ENCODE data around the gene PREB. TPM values are rescaled to one million over a fixed set of nuclear protein-coding genes. Genes with fewer than 3 reads are reported as not detected.

Gene PREB
- total and polyA plus RNA-seq, 2 donors (not counting 3 experiments of a cell fraction or from before 2014, with no cell fraction given): 47.2 to 73.3 TPM

DNA sequence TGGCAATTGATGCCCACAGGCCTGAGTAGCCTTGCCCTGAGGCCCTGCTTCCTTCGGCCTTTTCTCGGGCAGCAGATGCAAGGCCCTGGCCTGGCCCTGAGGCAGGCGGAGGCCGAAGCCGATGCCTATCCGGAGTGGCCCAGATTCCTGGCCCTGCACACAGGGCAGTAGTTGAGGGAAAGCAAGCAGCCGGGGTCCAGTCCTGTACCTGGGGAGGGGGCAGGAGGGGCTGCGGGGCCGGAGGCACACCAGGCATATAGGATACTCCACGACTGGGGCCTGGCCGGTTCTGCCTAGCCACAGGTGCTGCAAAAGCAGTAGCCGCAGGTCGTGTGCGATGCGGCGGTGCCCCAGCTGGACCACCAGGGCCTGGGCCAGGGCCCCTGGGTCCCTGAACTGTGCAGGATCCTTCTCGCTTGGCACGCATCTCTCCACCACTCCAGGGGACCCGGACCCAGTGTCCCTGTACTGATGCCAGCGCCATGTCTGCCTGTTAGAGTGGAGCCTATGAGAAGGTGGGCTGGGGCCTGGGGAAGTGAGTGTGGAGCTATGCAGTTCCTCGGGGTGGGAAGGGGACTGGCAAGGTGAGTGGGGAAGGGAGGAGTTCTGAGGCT lies 3.0 kb upstream of the PREB start:
- Histone ChIP-seq H3K9me1 (replicated peaks; ENCODE audit: control insufficient read depth, extremely low read depth, insufficient read depth, low read length) (no peaks in the 10 kb centered on the region), H3K36me3 (ENCODE audit: control insufficient read depth in 2 of 2, extremely low read depth in 1 of 2, insufficient read depth in 2 of 2, low read length in 2 of 2) (peaks cover 0 to 4% of the 10 kb centered on the region in 2 experiments), H3K27ac (ENCODE audit: insufficient read depth, low read depth, low read length) (no peak overlapping the region), H3K4me2 (ENCODE audit: insufficient read depth, low read length) (no peak overlapping the region), H3K79me2 (ENCODE audit: control insufficient read depth, insufficient read depth, low read length) (peaks cover 18% of the 10 kb centered on the region), H3K9ac (replicated peaks; ENCODE audit: extremely low read depth, insufficient read depth, low read length) (no peak overlapping the region), H3K9me3 (replicated peaks; ENCODE audit: control insufficient read depth, insufficient read depth, low read length) (no peaks in the 10 kb centered on the region), H4K20me1 (replicated peaks; ENCODE audit: control insufficient read depth, extremely low read depth, insufficient read depth, low read length) (no peaks in the 10 kb centered on the region), H3K27me3 (ENCODE audit: control insufficient read depth in 2 of 2, insufficient read depth in 2 of 2, low read length in 2 of 2) (no peaks in the 10 kb centered on the region), H2AFZ (ENCODE audit: low read depth, low read length) (no peak overlapping the region), H3K4me3 (replicated peaks in 1 of 3; ENCODE audit: insufficient read depth in 1 of 3, low read depth in 1 of 3, low read length in 3 of 3) (no peak overlapping the region), H3K4me1 (ENCODE audit: control insufficient read depth, extremely low read depth, insufficient read depth, low read length) (peaks cover 10% of the 10 kb centered on the region)
- DNase-seq (ENCODE audit: low read depth, low spot score) (no peak), FAIRE-seq (no peak)
- intact Hi-C loops (cut with micrococcal nuclease): no loop called here
- no TSS peak for BruUV-seq (replicated peaks)
- CTCF ChIA-PET: no interaction called here
- dilution Hi-C loops (cut with MboI; ENCODE audit: extremely low pct_ligation_motif_present, low sequenced_read_pairs): no loop called here
- POLR2A ChIA-PET: no interaction called here
- TF ChIP-seq MYC (IDR thresholded peaks at IDR 0.05; ENCODE audit: low read depth, low read length): no peak
- no peak for TF ChIP-seq FOS (IDR thresholded peaks at IDR 0.05; ENCODE audit: borderline replicate concordance, insufficient read depth, low read length)
- no peak for TF ChIP-seq JUN (IDR thresholded peaks at IDR 0.05; ENCODE audit: borderline replicate concordance, insufficient read depth, insufficient read length, low read depth)
- no peak for TF ChIP-seq EZH2 (IDR thresholded peaks at IDR 0.05; ENCODE audit: borderline replicate concordance, low read depth, low read length, severe bottlenecking)
- TF ChIP-seq, protein P1, sequence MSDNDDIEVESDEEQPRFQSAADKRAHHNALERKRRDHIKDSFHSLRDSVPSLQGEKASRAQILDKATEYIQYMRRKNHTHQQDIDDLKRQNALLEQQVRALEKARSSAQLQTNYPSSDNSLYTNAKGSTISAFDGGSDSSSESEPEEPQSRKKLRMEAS (IDR thresholded peaks at IDR 0.05; ENCODE audit: insufficient read depth, insufficient read length): no peak
- TF ChIP-seq, protein P2, sequence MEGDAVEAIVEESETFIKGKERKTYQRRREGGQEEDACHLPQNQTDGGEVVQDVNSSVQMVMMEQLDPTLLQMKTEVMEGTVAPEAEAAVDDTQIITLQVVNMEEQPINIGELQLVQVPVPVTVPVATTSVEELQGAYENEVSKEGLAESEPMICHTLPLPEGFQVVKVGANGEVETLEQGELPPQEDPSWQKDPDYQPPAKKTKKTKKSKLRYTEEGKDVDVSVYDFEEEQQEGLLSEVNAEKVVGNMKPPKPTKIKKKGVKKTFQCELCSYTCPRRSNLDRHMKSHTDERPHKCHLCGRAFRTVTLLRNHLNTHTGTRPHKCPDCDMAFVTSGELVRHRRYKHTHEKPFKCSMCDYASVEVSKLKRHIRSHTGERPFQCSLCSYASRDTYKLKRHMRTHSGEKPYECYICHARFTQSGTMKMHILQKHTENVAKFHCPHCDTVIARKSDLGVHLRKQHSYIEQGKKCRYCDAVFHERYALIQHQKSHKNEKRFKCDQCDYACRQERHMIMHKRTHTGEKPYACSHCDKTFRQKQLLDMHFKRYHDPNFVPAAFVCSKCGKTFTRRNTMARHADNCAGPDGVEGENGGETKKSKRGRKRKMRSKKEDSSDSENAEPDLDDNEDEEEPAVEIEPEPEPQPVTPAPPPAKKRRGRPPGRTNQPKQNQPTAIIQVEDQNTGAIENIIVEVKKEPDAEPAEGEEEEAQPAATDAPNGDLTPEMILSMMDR (IDR thresholded peaks at IDR 0.05; ENCODE audit: extremely low read depth in 1 of 2, insufficient read depth in 1 of 2, low read depth in 1 of 2, low read length in 2 of 2): no peak
- TF ChIP-seq GATA2 (IDR thresholded peaks at IDR 0.05; ENCODE audit: insufficient read depth, insufficient read length, low read depth, low read length): no peak
- TF ChIP-seq POLR2AphosphoS5 (IDR thresholded peaks at IDR 0.05; ENCODE audit: insufficient read depth, low read depth, low read length): no peak
- no peak for TF ChIP-seq POLR2A (IDR thresholded peaks at IDR 0.05; ENCODE audit: low read depth, low read length)
